ENCODE results near the gene HLX. TPM values are rescaled to one million over a fixed set of nuclear protein-coding genes. Genes with fewer than 3 reads are reported as not detected.

Gene HLX
- total RNA-seq, result 11.0 TPM

- DNase-seq (ENCODE audit: low spot score), result peak; percentile 96
- peak; percentile 80 for ATAC-seq
Observed at GRCh38 chr1:220879076-220879508, at the start of gene HLX. TSS of gene HLX (plus strand) at chr1:220879443. CDS start at chr1:220879858, 415 bp downstream.

GRCh38 chr1:220833436-220833835 lies 45.8 kb upstream of the HLX start:
- ATAC-seq (no peak), DNase-seq (ENCODE audit: low spot score) (no peak)

- ATAC-seq, result no peak
Observed at GRCh38 chr1:220834155-220834870, 44.9 kb upstream of the HLX start.

GRCh38 chr1:220838578-220838977 lies 40.7 kb upstream of the HLX start:
- DNase-seq (ENCODE audit: low spot score) (no peak), ATAC-seq (no peak)

More at GRCh38 chr1:220834155-220834870, 44.9 kb upstream of the HLX start:
- no peak for DNase-seq (ENCODE audit: low spot score)

- DNase-seq (ENCODE audit: low spot score) (no peak), ATAC-seq (no peak)
Observed at GRCh38 chr1:220839474-220839873, 39.8 kb upstream of the HLX start.

GRCh38 chr1:220841293-220841692 lies 38.0 kb upstream of the HLX start:
- DNase-seq (ENCODE audit: low spot score) (no peak), ATAC-seq (peak; percentile 82)

- ATAC-seq, result peak; percentile 65
- no peak for DNase-seq (ENCODE audit: low spot score)
Observed at GRCh38 chr1:220843481-220844011, 35.7 kb upstream of the HLX start.

- no peak for DNase-seq (ENCODE audit: low spot score)
- no peak for ATAC-seq
Observed at GRCh38 chr1:220852408-220852807, 26.8 kb upstream of the HLX start.

- ATAC-seq (peak; percentile 86), DNase-seq (ENCODE audit: low spot score) (peak; percentile 72)
Observed at GRCh38 chr1:220872296-220872695, 6.9 kb upstream of the HLX start.

- ATAC-seq (no peak), DNase-seq (ENCODE audit: low spot score) (peak; percentile 18)
Observed at GRCh38 chr1:220873087-220873486, 6.2 kb upstream of the HLX start.

GRCh38 chr1:220873868-220874655 lies 5.2 kb upstream of the HLX start:
- ATAC-seq (peak; percentile 43), DNase-seq (ENCODE audit: low spot score) (peak; percentile 67)

GRCh38 chr1:220875260-220875659 lies 4.0 kb upstream of the HLX start:
- no peak for ATAC-seq
- DNase-seq (ENCODE audit: low spot score), result no peak

- DNase-seq (ENCODE audit: low spot score), result no peak
- no peak for ATAC-seq
Observed at GRCh38 chr1:220876511-220877376, 2.5 kb upstream of the HLX start.

GRCh38 chr1:220877377-220878095 lies 1.7 kb upstream of the HLX start:
- DNase-seq (ENCODE audit: low spot score), result peak; percentile 45

GRCh38 chr1:220878191-220879075 lies 810 bp upstream of the HLX start:
- DNase-seq (ENCODE audit: low spot score) (no peak), ATAC-seq (peak; percentile 6)

More at GRCh38 chr1:220877377-220878095, 1.7 kb upstream of the HLX start:
- no peak for ATAC-seq

GRCh38 chr1:220879509-220880361 lies 492 bp downstream of the HLX start:
- DNase-seq (ENCODE audit: low spot score) (peak; percentile 81), ATAC-seq (peak; percentile 71)

- ATAC-seq, result no peak
- DNase-seq (ENCODE audit: low spot score), result no peak
Observed at GRCh38 chr1:220880362-220880670, 1.1 kb downstream of the HLX start.

All from left lobe of liver (tissue), 2 donors.